Mesenchymal stem cell (in vitro differentiated cells and primary cell): Measurements from ENCODE around the gene KIAA0825.

ENCODE experiments used
- DNase-seq: peaks from one replicate; pipeline ENCODE4 v3.0.0-alpha.2; 2013
- H2AFZ ChIP-seq: one replicate; pipeline ENCODE4 v1.6.1; 2013; ENCODE audit warnings: low read depth, mild to moderate bottlenecking, control low read depth, inconsistent platforms, low read length, moderate library complexity
- H2AK5ac ChIP-seq: 2 replicates; pipeline ENCODE4 v1.6.1; 2013; ENCODE audit warnings: low read length, moderate library complexity, mild to moderate bottlenecking, inconsistent platforms; ENCODE audit not compliant: severe bottlenecking
- H2BK120ac ChIP-seq: one replicate; pipeline ENCODE4 v1.6.1; 2013; ENCODE audit warnings: low read depth, mild to moderate bottlenecking, inconsistent platforms, low read length, moderate library complexity
- H2BK12ac ChIP-seq, 2 experiments: one replicate each; pipeline ENCODE4 v1.6.1; 2013; ENCODE audit warnings: inconsistent platforms in 2 of 2, low read length in 2 of 2, mild to moderate bottlenecking in 2 of 2, moderate library complexity in 2 of 2, control low read depth in 1 of 2
- H2BK15ac ChIP-seq: one replicate; pipeline ENCODE4 v1.6.1; 2013; ENCODE audit warnings: mild to moderate bottlenecking, low read depth, inconsistent platforms; ENCODE audit not compliant: poor library complexity, severe bottlenecking
- H2BK5ac ChIP-seq: 2 replicates; pipeline ENCODE4 v1.6.1; 2013; ENCODE audit warnings: low read depth, mild to moderate bottlenecking, low read length, control low read depth, inconsistent platforms; ENCODE audit not compliant: poor library complexity, severe bottlenecking
- H3K14ac ChIP-seq, 2 experiments: one replicate each; pipeline ENCODE4 v1.6.1; 2013; ENCODE audit warnings: inconsistent platforms in 2 of 2, low read length in 2 of 2, control low read depth in 1 of 2, mild to moderate bottlenecking in 1 of 2, moderate library complexity in 1 of 2
- H3K18ac ChIP-seq, 2 experiments: one replicate each; pipeline ENCODE4 v1.6.1; 2013; ENCODE audit warnings: inconsistent platforms in 2 of 2, low read length in 2 of 2, control low read depth in 1 of 2, low read depth in 1 of 2, mild to moderate bottlenecking in 1 of 2
- H3K23ac ChIP-seq, 2 experiments: one replicate each; pipeline ENCODE4 v1.6.1; 2013; ENCODE audit warnings: inconsistent platforms in 2 of 2, low read length in 2 of 2, mild to moderate bottlenecking in 2 of 2, moderate library complexity in 2 of 2, control low read depth in 1 of 2
- H3K27ac ChIP-seq: 2 replicates; pipeline ENCODE4 v1.5.1; 2013; ENCODE audit warnings: mild to moderate bottlenecking, moderate library complexity, low read length, control low read depth, inconsistent platforms; ENCODE audit not compliant: poor library complexity, severe bottlenecking
- H3K27me3 ChIP-seq, 2 experiments: 2 replicates each; pipeline versions ENCODE4 v1.6.1 to v1.7.0; 2013; ENCODE audit warnings: low read length in 2 of 2, mild to moderate bottlenecking in 2 of 2, moderate library complexity in 2 of 2, control low read depth in 1 of 2, inconsistent platforms in 1 of 2; ENCODE audit not compliant: control insufficient read depth in 1 of 2, insufficient read depth in 1 of 2
- H3K36me3 ChIP-seq, 2 experiments: 2 replicates each; pipeline versions ENCODE4 v1.6.1 to v1.7.0; 2013; ENCODE audit warnings: low read length in 2 of 2, control low read depth in 1 of 2, inconsistent platforms in 1 of 2, low read depth in 1 of 2, mild to moderate bottlenecking in 1 of 2; ENCODE audit not compliant: insufficient read depth in 2 of 2, control insufficient read depth in 1 of 2
- H3K4ac ChIP-seq, 2 experiments: one replicate each; pipeline ENCODE4 v1.6.1; 2013; ENCODE audit warnings: inconsistent platforms in 2 of 2, low read length in 2 of 2, mild to moderate bottlenecking in 2 of 2, moderate library complexity in 2 of 2, control low read depth in 1 of 2, low read depth in 1 of 2
- H3K4me1 ChIP-seq: 2 replicates; pipeline ENCODE4 v1.6.1; 2013; ENCODE audit warnings: low read depth, low read length, control low read depth; ENCODE audit not compliant: control insufficient read depth, insufficient read depth
- H3K4me2 ChIP-seq: 2 replicates; pipeline ENCODE4 v1.6.1; 2013; ENCODE audit warnings: low read length, mild to moderate bottlenecking, inconsistent platforms; ENCODE audit not compliant: poor library complexity, severe bottlenecking
- H3K4me3 ChIP-seq, 2 experiments: 2 replicates each; pipeline versions ENCODE4 v1.5.1 to v1.7.0; 2013; ENCODE audit warnings: low read length in 2 of 2, mild to moderate bottlenecking in 2 of 2, control low read depth in 1 of 2, low read depth in 1 of 2; ENCODE audit not compliant: insufficient read depth in 1 of 2
- H3K79me1 ChIP-seq: replicated peaks from 2 replicates; pipeline ENCODE4 v1.6.1; 2013; ENCODE audit warnings: mild to moderate bottlenecking, control low read depth, low read length, inconsistent platforms; ENCODE audit not compliant: poor library complexity, severe bottlenecking
- H3K9ac ChIP-seq: 2 replicates; pipeline ENCODE4 v1.7.0; 2013; ENCODE audit warnings: mild to moderate bottlenecking, low read length, moderate library complexity
- H3K9me3 ChIP-seq: 2 replicates; pipeline ENCODE4 v1.7.0; 2013; ENCODE audit warnings: mild to moderate bottlenecking, low read length; ENCODE audit not compliant: control insufficient read depth
- H4K8ac ChIP-seq: one replicate; pipeline ENCODE4 v1.6.1; 2013; ENCODE audit warnings: inconsistent platforms, mild to moderate bottlenecking, low read length, moderate library complexity
- H4K91ac ChIP-seq: one replicate; pipeline ENCODE4 v1.6.1; 2013; ENCODE audit warnings: mild to moderate bottlenecking, low read length, inconsistent platforms
- WGBS: methylation state at CpG from one replicate; pipeline ENCODE4 v1.1.7; 2013; ENCODE audit warnings: mixed read lengths; 5-methylcytosine and 5-hydroxymethylcytosine counted together

Gene KIAA0825

GRCh38 chr5:94480486-94480885 lies 137.9 kb downstream of the KIAA0825 start:
- DNase-seq = no peak
- Histone ChIP-seq H3K27me3 (no peaks in the 10 kb centered on the region), H3K36me3 (no peaks in the 10 kb centered on the region), H3K4me2 (no peak overlapping the region), H3K14ac (no peak overlapping the region), H3K9ac (no peak overlapping the region), H3K9me3 (no peaks in the 10 kb centered on the region), H3K18ac (no peak overlapping the region), H3K4me3 (no peak overlapping the region), H3K4me1 (no peaks in the 10 kb centered on the region), H2BK5ac (no peak overlapping the region), H2BK12ac (no peak overlapping the region), H2BK120ac (no peak overlapping the region), H4K91ac (no peak overlapping the region), H3K79me1 (no peaks in the 10 kb centered on the region), H3K27ac (no peak overlapping the region), H2BK15ac (no peak overlapping the region), H2AK5ac (no peak overlapping the region), H4K8ac (no peak overlapping the region), H3K4ac (no peak overlapping the region), H3K23ac (no peak overlapping the region), H2AFZ (no peak overlapping the region)
- no CpG with 5 or more reads among the region's 1 CpG for WGBS

DNA sequence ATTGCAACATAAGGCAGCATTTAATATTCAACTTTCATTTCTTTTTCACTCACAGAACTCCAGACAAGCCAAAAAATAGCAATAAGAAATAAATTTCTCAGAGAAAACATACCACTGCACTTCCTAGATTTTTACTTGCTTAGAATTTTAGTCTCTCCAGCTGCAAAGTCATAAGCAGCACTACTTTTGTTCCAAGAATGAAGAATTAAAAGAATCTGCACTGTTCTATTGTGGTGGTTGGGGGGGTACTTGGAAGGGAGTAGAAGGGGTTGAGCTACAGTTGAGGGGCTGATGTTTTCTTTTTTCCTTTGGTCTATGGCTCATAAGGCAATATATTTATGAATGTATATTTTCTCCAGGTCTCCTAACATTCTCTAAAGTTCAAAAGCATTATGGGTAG lies 144.5 kb downstream of the KIAA0825 start:
- Histone ChIP-seq H3K4me3 (no peak overlapping the region), H4K8ac (no peak overlapping the region), H3K18ac (no peak overlapping the region), H3K23ac (no peak overlapping the region), H2BK5ac (no peak overlapping the region), H2BK15ac (no peak overlapping the region), H3K14ac (no peak overlapping the region), H3K4ac (no peak overlapping the region), H3K9ac (no peak overlapping the region), H3K4me1 (no peaks in the 10 kb centered on the region), H3K4me2 (no peak overlapping the region), H2AFZ (no peak overlapping the region), H3K79me1 (no peaks in the 10 kb centered on the region), H3K36me3 (no peaks in the 10 kb centered on the region), H2BK120ac (no peak overlapping the region), H3K27ac (no peak overlapping the region), H2AK5ac (no peak overlapping the region), H4K91ac (no peak overlapping the region), H3K27me3 (no peaks in the 10 kb centered on the region), H3K9me3 (no peaks in the 10 kb centered on the region), H2BK12ac (no peak overlapping the region)
- DNase-seq = no peak

DNA sequence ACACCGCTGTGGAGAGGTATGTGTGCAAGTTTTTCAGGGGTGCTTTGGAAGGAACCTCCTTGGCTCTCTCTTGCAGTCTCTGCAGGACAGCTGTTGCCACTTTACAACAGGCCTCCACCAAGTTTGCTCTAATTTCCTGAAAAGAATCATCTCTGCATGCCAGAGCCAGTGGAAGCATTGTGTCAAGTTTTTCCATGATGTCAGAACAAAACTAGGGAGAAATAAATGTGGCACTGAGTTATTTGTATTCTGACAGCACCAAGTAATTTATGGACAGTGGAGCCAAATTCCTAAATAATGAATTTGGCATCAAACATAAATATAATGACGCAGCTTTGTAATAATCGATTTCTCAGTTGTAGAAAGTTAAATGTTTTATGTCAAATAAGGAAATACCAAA lies 146.9 kb downstream of the KIAA0825 start:
- DNase-seq = peak; percentile 4
- Histone ChIP-seq H2AFZ (no peak overlapping the region), H3K4me3 (no peak overlapping the region), H2BK120ac (no peak overlapping the region), H3K9ac (no peak overlapping the region), H2BK12ac (no peak overlapping the region), H3K14ac (no peak overlapping the region), H3K4ac (no peak overlapping the region), H3K36me3 (no peaks in the 10 kb centered on the region), H3K27me3 (no peaks in the 10 kb centered on the region), H4K8ac (no peak overlapping the region), H3K79me1 (no peaks in the 10 kb centered on the region), H2BK15ac (no peak overlapping the region), H2AK5ac (no peak overlapping the region), H3K27ac (no peak overlapping the region), H2BK5ac (no peak overlapping the region), H4K91ac (no peak overlapping the region), H3K18ac (no peak overlapping the region), H3K23ac (no peak overlapping the region), H3K4me1 (no peaks in the 10 kb centered on the region), H3K4me2 (no peak overlapping the region), H3K9me3 (no peaks in the 10 kb centered on the region)
- WGBS = 91% methylated on average over 1 of the region's 3 CpGs

- Histone ChIP-seq H3K27ac (no peak overlapping the region), H3K79me1 (no peaks in the 10 kb centered on the region), H3K4me3 (no peak overlapping the region), H2BK12ac (no peak overlapping the region), H3K27me3 (no peaks in the 10 kb centered on the region), H3K36me3 (no peaks in the 10 kb centered on the region), H3K23ac (no peak overlapping the region), H3K18ac (no peak overlapping the region), H2BK120ac (no peak overlapping the region), H3K9me3 (no peaks in the 10 kb centered on the region), H4K91ac (no peak overlapping the region), H3K4ac (no peak overlapping the region), H3K9ac (no peak overlapping the region), H4K8ac (no peak overlapping the region), H3K14ac (no peak overlapping the region), H2BK15ac (no peak overlapping the region), H2AK5ac (no peak overlapping the region), H3K4me2 (no peak overlapping the region), H3K4me1 (no peaks in the 10 kb centered on the region), H2BK5ac (no peak overlapping the region), H2AFZ (no peak overlapping the region)
- WGBS = 88% methylated on average over 5 of the region's 6 CpGs
- no peak for DNase-seq
Measured at GRCh38 chr5:94470802-94471201, 147.6 kb downstream of the KIAA0825 start.
